B cell (primary cell): ENCODE measurements around the gene G6PC3. TPM values are rescaled to one million over a fixed set of nuclear protein-coding genes. Genes with fewer than 3 reads are reported as not detected.

Source experiments
- ATAC-seq: fragments of 200-7000 bp; cut with Tn5 transposase; one replicate; pipeline ENCODE4 v1.10.0; 2021; ENCODE audit warnings: low read depth, mild to moderate bottlenecking, moderate number of reproducible peaks, moderate library complexity
- CTCF ChIA-PET: fragments of 350-600 bp; sonication (Branson Sonifier 250); formaldehyde crosslinking; loops from one replicate; lab custom pipeline; 2021; ENCODE audit warnings: antibody characterized with exemption, inconsistent platforms; lab: Charles Lee
- POLR2A ChIA-PET: fragments of 350-600 bp; sonication (Branson Sonifier 250); formaldehyde crosslinking; loops from one replicate; lab custom pipeline; 2021; ENCODE audit warnings: antibody characterized with exemption; lab: Charles Lee
- DNase-seq: peaks from one replicate; pipeline ENCODE4 v3.0.0; 2013
- H2AFZ ChIP-seq: 2 replicates; pipeline ENCODE4 v1.6.1; 2012; ENCODE audit warnings: mild to moderate bottlenecking, low read depth, low read length; ENCODE audit not compliant: insufficient read depth, poor library complexity, severe bottlenecking
- H3K27ac ChIP-seq, 2 donors: 1 replicate in 1 of 2; 2 replicates in 1 of 2; pipeline ENCODE4 v1.5.1; 2012 to 2013; ENCODE audit warnings: low read length in 2 of 2, mild to moderate bottlenecking in 2 of 2, moderate library complexity in 1 of 2
- H3K27me3 ChIP-seq, 4 experiments: fragments of 200-600 bp in 1 of 4; sonication (generic) in 1 of 4; replicated peaks in 1 of 4; 1 replicate in 2 of 4; 2 replicates in 2 of 4; pipeline versions ENCODE4 v1.6.1 to v1.7.0; 2013 to 2016; ENCODE audit warnings: low read length in 3 of 4, mild to moderate bottlenecking in 2 of 4, mixed read lengths in 1 of 4, moderate library complexity in 1 of 4; ENCODE audit not compliant: insufficient read depth in 4 of 4, control insufficient read depth in 3 of 4; ENCODE audit errors: control extremely low read depth in 1 of 4
- H3K36me3 ChIP-seq, 2 experiments: replicated peaks in 1 of 2; 1 replicate in 1 of 2; 2 replicates in 1 of 2; pipeline versions ENCODE4 v1.6.1 to v1.7.1; 2013; ENCODE audit warnings: low read length in 1 of 2; ENCODE audit not compliant: insufficient read depth in 2 of 2, control insufficient read depth in 1 of 2; ENCODE audit errors: control extremely low read depth in 1 of 2, extremely low read depth in 1 of 2
- H3K4me1 ChIP-seq, 2 donors: fragments of 200-600 bp in 1 of 2; sonication (generic) in 1 of 2; 1 replicate in 1 of 2; 2 replicates in 1 of 2; pipeline versions ENCODE4 v1.5.1 to v1.6.1; 2013 to 2017; ENCODE audit warnings: low read length in 2 of 2; ENCODE audit not compliant: control insufficient read depth in 2 of 2, insufficient read depth in 2 of 2
- H3K4me2 ChIP-seq: replicated peaks from 2 replicates; pipeline ENCODE3; 2012; ENCODE audit warnings: mild to moderate bottlenecking, low read depth, low read length; ENCODE audit not compliant: poor library complexity, severe bottlenecking
- H3K4me3 ChIP-seq, 5 experiments: fragments of 200-600 bp in 1 of 5; sonication (generic) in 1 of 5; 1 replicate in 3 of 5; 2 replicates in 2 of 5; pipeline versions ENCODE4 v1.5.1 to v1.7.0; 2011 to 2016; ENCODE audit warnings: low read length in 4 of 5, mild to moderate bottlenecking in 4 of 5, low read depth in 2 of 5, control low read depth in 1 of 5, moderate library complexity in 1 of 5; ENCODE audit not compliant: insufficient read depth in 1 of 5; ENCODE audit errors: control extremely low read depth in 1 of 5, extremely low read depth in 1 of 5
- H3K79me2 ChIP-seq: fragments of 200-600 bp; sonication (generic); one replicate; pipeline ENCODE4 v1.6.0; 2016; ENCODE audit warnings: low read length; ENCODE audit not compliant: control insufficient read depth, insufficient read depth
- H3K9ac ChIP-seq: fragments of 200-600 bp; sonication (generic); 2 replicates; pipeline ENCODE4 v1.6.1; 2017; ENCODE audit warnings: mild to moderate bottlenecking, low read length, moderate library complexity
- H3K9me3 ChIP-seq, 3 donors: one replicate each; pipeline versions ENCODE4 v1.6.1 to v1.7.1; 2013; ENCODE audit warnings: low read length in 2 of 3; ENCODE audit not compliant: control insufficient read depth in 2 of 3, insufficient read depth in 1 of 3; ENCODE audit errors: control extremely low read depth in 1 of 3
- H4K20me1 ChIP-seq: 2 replicates; pipeline ENCODE4 v1.6.0; 2012; ENCODE audit warnings: mild to moderate bottlenecking, low read length; ENCODE audit not compliant: insufficient read depth, control insufficient read depth, poor library complexity, severe bottlenecking
- H3K27ac Mint-ChIP-seq: one replicate; pipeline ENCODE4 v1.8.0; 2021; ENCODE audit warnings: mixed read lengths
- H3K27me3 Mint-ChIP-seq: one replicate; pipeline ENCODE4 v1.8.0; 2021; ENCODE audit warnings: mixed read lengths
- H3K4me1 Mint-ChIP-seq: one replicate; pipeline ENCODE4 v1.8.0; 2021; ENCODE audit warnings: mixed read lengths
- H3K4me3 Mint-ChIP-seq: one replicate; pipeline ENCODE4 v1.8.0; 2021; ENCODE audit warnings: mixed read lengths
- H3K9me3 Mint-ChIP-seq: one replicate; pipeline ENCODE4 v1.8.0; 2022; ENCODE audit warnings: mixed read lengths; ENCODE audit not compliant: insufficient read depth
- CTCF ChIP-seq: fragments of 200-600 bp; IDR thresholded peaks from one replicate; pipeline ENCODE4 v1.8.0; 2022; ENCODE audit warnings: antibody characterized with exemption, mild to moderate bottlenecking
- EZH2 ChIP-seq: IDR thresholded peaks from 2 replicates; pipeline ENCODE4 v1.6.1; 2012; ENCODE audit warnings: borderline replicate concordance, low read depth, mild to moderate bottlenecking, moderate library complexity, low read length; ENCODE audit not compliant: insufficient read depth, poor library complexity, severe bottlenecking
- WGBS: methylation state at CpG from one replicate; pipeline ENCODE4 v1.1.5; 2013; ENCODE audit warnings: missing lambda C conversion rate; ENCODE audit not compliant: insufficient coverage; 5-methylcytosine and 5-hydroxymethylcytosine counted together
- intact Hi-C: fragments of 100-400 bp; cut with micrococcal nuclease; formaldehyde crosslinking; loops from one replicate; pipeline ENCODE4 v1.10.0; 2022
- polyA plus RNA-seq: library from polyadenylated mRNA; depleted of rRNA; stranded (reverse); fragments of >200 nt; gene quantifications from 2 replicates; pipeline ENCODE4 v1.2.3, GENCODE V29; 2012
- total RNA-seq, 2 donors: library from RNA; stranded (reverse); fragments of 120-200 nt in 1 of 2; gene quantifications; 1 replicate in 1 of 2; 2 replicates in 1 of 2; pipeline versions ENCODE4 v1.2.3 to v1.2.4, GENCODE V29; 2013 to 2022

Gene G6PC3
- total and polyA plus RNA-seq, 2 donors (not counting 1 experiment from before 2014, with no cell fraction given), result 24.3 to 28.5 TPM

GRCh38 chr17:44083250-44083849 lies 12.8 kb downstream of the G6PC3 start:
- intact Hi-C loops, result no loop called here
- Mint-ChIP-seq H3K4me3 (no peak overlapping the region), H3K9me3 (no peaks in the 10 kb centered on the region), H3K27ac (no peak overlapping the region), H3K27me3 (no peaks in the 10 kb centered on the region), H3K4me1 (no peaks in the 10 kb centered on the region)
- Histone ChIP-seq H3K27ac (no peak overlapping the region), H3K4me3 (no peak overlapping the region), H3K9ac (no peak overlapping the region), H3K36me3 (peaks cover 1 to 73% of the 10 kb centered on the region in 2 experiments), H3K9me3 (no peaks in the 10 kb centered on the region), H3K79me2 (peaks cover 2% of the 10 kb centered on the region), H3K27me3 (no peaks in the 10 kb centered on the region), H2AFZ (no peak overlapping the region), H4K20me1 (no peaks in the 10 kb centered on the region), H3K4me2 (no peak overlapping the region), H3K4me1 (no peaks in the 10 kb centered on the region)
- DNase-seq (no peak), ATAC-seq (no peak)
- ChIA-PET POLR2A (interaction anchor here (1.3 kb wide), 1 partner anchor 40 kb away, joined by 3 read pairs; the partner anchor contains the start of gene HDAC5), CTCF (interaction anchor here (0.5 to 1.0 kb wide), 3 partner anchors 11 to 508 kb away, joined by 3 read pairs; no protein-coding TSS in a partner anchor)
- WGBS, result 94% methylated on average over 8 of the region's 12 CpGs
- no peak for TF ChIP-seq CTCF
- no peak for TF ChIP-seq EZH2

GRCh38 chr17:44084131-44084538 lies 13.6 kb downstream of the G6PC3 start:
- DNase-seq (no peak), ATAC-seq (peak; percentile 31)
- POLR2A ChIA-PET, result no interaction called here
- H3K4me3 Mint-ChIP-seq, result no peak overlapping the region
- Histone ChIP-seq H3K4me3 (no peak overlapping the region), H4K20me1 (no peaks in the 10 kb centered on the region), H3K36me3 (peaks cover 1 to 72% of the 10 kb centered on the region in 2 experiments), H3K27ac (no peak overlapping the region), H3K9ac (no peak overlapping the region), H3K27me3 (no peaks in the 10 kb centered on the region), H2AFZ (no peak overlapping the region), H3K9me3 (no peaks in the 10 kb centered on the region), H3K79me2 (peaks cover 2% of the 10 kb centered on the region), H3K4me1 (no peaks in the 10 kb centered on the region), H3K4me2 (no peak overlapping the region)
- no peaks in the 10 kb centered on the region for H3K9me3 Mint-ChIP-seq
- TF ChIP-seq EZH2 (no peak), CTCF (no peak)
- no peaks in the 10 kb centered on the region for H3K27me3 Mint-ChIP-seq
- H3K27ac Mint-ChIP-seq, result peak overlapping the region; percentile 6
- 64% methylated on average over 5 of the region's 10 CpGs for WGBS
- CTCF ChIA-PET, result interaction anchor here (0.5 kb wide), 1 partner anchor 508 kb away, joined by 3 read pairs; no protein-coding TSS in a partner anchor
- intact Hi-C loops, result no loop called here
- no peaks in the 10 kb centered on the region for H3K4me1 Mint-ChIP-seq
